GM19455 (cell line): ENCODE measurements around the gene HOXD8.

Experiments used
- ATAC-seq: cut with Tn5 transposase; IDR thresholded peaks from one replicate; pipeline ENCODE4 v1.9.1; 2021; ENCODE audit not compliant: unreplicated experiment

The HOXD8 gene

GRCh38 chr2:176145085-176145969 lies 15.8 kb downstream of the HOXD8 start:
- ATAC-seq, result no peak

GRCh38 chr2:176146101-176146500 lies 16.6 kb downstream of the HOXD8 start:
- ATAC-seq, result no peak

- no peak for ATAC-seq
Observed at GRCh38 chr2:176146645-176147044, 17.1 kb downstream of the HOXD8 start.

DNA sequence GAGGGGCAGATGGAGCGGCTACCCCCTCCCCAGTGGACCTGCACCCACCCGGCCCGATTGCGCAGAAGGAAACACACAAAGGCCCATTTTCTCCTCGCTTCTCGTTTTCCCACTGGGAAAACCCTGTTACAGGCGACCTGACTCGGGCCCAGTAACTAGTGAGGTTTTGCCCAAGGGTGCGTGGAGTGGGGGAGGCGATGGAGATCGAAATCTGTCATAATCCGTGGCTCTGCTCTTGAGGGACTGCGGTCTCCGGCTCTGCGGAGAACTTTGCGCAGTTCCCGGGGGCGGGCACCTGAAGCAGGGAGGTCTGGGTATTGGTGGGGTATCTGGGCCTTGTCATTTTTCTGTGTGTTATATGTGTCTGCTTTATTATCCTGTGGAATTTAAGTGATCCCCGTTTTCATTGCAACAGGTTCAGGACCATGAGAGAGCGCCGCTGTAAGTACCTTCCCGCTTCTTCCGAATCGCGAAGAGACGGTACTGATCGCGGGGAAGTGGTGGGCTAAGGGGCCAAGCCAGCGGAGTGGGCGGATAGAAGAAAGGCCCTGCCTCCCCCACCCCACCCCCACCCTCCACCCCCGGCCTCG lies 17.8 kb downstream of the HOXD8 start:
- ATAC-seq, result no peak

DNA sequence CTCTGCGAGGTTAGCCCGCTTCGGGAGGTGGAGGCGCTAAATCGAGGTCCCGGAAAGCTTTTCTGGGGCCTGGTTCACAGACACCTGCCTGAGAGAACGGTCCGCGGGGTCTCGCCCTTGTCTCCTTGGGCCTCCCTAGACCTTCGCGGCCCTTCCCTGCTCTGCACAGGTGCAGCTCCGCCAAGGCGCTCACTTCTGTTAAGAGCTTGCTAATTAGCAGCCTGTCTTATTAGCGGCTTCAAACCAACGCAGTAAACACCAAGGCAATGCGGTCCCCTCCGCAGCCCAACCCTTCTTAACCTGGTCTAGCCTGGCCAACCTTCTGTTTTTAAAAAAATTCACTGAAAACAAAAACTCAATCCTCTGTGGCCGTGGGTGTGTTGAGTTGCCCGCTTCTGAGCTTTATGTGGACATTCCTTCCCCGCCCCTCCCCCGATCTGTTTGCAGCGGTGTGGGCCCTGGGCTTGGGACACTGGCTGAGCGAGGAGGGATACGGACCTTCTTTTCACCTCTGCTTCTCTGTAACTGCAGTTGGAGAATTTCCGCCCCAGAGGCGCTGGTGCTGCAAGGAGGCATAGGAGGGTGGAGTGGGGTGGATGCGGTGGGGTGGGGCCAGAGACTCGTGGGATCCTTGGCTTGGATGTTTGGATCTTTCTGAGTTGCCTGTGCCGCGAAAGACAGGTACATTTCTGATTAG lies 18.4 kb downstream of the HOXD8 start:
- ATAC-seq, result no peak

GRCh38 chr2:176148751-176149421 lies 19.4 kb downstream of the HOXD8 start:
- no peak for ATAC-seq

DNA sequence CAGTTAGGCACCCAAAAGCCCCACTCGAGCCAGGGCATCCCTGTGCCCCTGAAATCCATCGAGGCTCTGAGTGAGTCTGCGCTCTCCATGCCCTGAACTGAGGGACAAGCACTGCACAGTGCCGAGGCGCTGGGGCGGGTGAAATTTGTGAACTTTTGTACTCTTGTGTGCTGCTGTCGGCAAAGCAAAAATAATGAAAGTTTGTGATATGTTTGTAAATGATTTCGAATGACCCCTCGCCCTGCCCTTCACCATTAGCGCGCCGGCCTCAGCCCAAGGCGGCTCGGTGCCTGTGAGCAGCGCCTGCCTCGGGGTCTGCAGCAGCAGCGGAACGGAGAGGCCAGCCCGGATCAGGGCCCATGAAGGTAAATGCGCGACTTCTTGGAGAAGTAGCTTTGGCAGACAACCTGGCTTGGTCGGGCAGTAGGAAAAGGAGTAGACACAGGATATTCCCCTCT lies 20.0 kb downstream of the HOXD8 start:
- no peak for ATAC-seq

DNA sequence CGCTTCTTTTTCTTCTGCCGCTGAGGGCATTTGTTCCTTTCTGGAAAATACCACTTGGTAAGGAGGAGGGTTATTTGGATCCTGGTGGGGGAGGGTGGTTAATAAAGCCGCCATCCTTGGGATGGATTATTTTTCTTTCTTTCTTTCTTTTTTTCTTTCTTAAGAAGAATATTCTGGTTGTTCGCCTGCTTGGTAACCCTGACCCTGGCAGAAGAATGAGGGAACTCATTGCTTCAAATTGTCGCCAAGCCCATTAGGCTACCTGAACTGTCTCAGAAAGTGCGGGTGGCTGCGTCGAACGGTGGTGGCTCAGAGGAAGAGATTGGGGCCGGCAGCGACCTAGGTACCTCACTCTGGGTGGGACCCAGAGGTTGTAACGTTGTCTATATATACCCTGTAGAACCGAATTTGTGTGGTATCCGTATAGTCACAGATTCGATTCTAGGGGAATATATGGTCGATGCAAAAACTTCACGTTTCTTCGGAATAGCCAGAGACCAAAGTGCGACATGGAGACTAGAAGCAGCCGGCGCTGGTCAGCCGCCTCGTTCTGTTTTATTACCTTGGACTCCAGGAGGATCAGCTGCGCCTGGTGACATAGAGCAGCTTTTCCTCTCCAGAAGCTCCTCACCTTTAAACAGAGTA lies 20.6 kb downstream of the HOXD8 start:
- no peak for ATAC-seq

DNA sequence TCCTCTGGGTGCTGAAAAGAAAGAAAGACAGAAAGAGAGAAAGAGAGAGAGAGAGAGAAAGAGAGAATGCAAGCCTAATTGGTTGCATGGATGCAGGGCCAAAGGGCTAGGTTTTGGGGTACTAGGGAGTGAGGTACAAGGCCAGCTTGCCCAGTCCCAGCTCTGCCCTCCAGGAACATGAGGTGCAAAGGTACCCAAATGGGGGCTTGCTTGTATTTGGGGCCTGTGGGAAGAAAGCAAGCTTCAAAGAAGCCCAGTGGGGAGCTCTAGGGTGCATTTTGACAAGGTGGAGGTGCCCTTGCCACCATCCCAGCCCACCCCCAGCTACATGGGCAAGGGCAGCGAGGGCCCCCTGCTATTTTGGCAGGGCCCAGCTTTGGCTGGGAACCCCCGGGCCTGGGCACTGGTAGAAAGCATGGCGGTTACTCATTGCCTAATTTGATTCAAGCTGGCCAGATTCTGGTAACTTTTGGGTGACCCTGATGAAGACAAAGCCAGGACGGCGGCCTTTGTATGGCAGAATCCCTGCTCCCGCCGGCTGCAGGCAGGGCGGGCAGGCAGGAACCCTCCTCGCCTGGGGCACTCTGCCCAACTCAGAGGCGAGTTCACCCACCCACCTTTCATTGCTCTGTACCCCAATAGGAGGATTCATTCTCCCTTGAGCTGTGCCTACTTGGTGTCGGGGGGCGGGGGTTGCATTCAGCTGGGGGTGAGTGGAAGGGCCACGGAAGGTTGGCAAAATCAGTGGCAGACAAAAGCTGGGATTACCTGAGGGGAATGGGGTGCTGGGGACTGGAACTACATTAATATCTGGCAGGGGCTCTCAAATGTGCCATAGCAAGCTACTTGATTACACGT lies 21.3 kb downstream of the HOXD8 start:
- ATAC-seq, result no peak

GRCh38 chr2:176151442-176152287 lies 22.2 kb downstream of the HOXD8 start, which contains the start of gene HOXD4:
Gene HOXD4, plus strand, starts transcription at chr2:176151550. Its CDS starts 84 bp downstream, at chr2:176151634.
- ATAC-seq, result no peak

DNA sequence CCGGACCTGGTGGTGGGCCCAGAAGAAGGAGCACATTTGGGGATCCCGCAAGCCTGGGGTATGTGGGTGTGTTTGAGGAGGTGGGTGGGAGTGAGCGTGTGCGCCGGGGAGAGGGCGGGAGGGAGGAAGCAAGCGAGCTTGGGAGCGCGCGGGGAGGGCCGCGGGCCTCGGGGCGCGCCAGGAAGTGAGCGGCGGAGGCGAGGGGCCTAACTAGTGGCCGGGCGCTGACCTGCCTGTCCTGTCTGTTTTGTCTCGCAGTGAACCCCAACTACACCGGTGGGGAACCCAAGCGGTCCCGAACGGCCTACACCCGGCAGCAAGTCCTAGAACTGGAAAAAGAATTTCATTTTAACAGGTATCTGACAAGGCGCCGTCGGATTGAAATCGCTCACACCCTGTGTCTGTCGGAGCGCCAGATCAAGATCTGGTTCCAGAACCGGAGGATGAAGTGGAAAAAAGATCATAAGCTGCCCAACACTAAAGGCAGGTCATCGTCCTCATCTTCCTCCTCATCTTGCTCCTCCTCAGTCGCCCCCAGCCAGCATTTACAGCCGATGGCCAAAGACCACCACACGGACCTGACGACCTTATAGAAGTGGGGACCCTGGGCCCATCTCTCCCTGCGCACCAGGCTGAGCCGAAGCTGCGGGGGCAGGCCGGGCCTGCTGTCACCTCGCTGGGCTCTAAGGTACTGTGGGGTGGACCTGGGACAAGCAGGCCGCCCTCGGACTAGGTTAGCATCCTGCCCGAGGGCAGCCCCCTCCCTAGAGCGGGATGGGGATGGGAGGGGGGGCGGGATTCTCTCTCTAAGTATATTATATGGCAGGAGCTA lies 23.1 kb downstream of the HOXD8 start:
- no peak for ATAC-seq

DNA sequence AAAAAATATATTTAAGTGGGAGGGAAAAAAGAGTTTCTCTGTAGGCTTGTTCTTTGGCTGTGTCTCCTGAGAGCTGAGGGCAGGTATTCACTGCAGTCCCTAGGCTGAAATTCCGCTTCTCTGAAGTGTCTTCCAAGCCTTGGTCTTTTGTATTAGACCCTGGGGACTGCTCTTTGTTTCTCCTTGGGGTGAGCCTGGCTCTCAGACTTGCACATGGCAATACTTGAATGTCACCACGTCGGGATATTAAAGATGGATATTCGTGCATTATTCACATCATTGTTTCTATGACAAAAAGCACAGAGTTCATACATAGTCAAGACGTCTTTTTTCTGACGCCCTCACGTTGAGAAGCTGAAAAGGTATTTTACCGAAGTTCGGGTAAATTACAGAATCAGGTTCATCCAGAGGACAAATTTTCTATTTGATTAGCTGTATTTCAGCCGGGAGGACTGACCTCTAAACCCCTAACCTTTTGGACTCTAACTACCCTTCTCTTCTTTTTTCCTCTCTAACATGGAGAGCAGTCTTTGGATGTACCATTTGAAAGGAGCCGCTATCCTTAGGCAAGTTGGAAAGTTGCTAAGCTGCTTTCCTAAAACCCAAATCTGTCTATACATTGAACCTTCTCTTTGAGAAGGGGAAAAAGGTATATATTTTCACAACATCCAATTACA lies 25.2 kb downstream of the HOXD8 start:
- ATAC-seq, result no peak

DNA sequence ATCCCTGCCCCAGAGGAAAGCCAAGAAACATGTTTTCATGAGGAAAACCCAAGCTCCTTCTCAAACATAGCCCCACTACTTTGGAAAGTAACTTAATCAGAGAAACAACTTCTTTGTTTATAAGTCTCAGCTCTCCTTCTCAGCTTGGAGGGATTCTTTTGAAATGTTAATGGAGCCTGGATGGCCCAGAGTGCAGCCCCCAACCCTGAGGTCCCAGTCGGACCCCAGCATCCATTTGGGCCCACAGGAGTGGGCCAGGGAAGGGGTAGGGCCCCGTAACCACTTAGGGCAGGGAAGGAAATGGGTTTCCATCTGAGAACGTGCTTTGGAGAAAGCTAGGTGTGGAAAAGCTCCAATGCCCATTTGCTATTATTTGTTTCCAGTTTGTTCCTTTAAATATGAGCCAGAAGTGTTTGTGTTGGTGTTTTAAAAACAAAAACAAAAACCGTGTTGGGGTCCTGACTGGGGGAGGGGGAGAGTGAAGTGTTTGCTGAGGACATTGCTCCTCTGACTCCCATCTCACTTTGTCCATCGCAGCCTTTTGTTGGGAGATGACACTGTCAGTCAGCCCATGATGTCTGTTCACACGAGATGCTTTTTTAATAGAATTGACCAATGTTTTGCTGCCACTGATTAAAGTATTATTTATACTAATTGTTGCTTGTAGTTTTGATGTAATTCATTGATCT lies 26.0 kb downstream of the HOXD8 start:
- no peak for ATAC-seq

- ATAC-seq, result no peak
Observed at GRCh38 chr2:176156301-176156806, 26.8 kb downstream of the HOXD8 start.

- ATAC-seq, result no peak
Observed at GRCh38 chr2:176156807-176157498, 27.4 kb downstream of the HOXD8 start, which contains the start of gene HOXD3. Gene HOXD3, plus strand, starts transcription at chr2:176157307. Its CDS starts 11,808 bp downstream, at chr2:176169115.
